Measurements from ENCODE around the gene AJUBA.

The AJUBA gene

DNA sequence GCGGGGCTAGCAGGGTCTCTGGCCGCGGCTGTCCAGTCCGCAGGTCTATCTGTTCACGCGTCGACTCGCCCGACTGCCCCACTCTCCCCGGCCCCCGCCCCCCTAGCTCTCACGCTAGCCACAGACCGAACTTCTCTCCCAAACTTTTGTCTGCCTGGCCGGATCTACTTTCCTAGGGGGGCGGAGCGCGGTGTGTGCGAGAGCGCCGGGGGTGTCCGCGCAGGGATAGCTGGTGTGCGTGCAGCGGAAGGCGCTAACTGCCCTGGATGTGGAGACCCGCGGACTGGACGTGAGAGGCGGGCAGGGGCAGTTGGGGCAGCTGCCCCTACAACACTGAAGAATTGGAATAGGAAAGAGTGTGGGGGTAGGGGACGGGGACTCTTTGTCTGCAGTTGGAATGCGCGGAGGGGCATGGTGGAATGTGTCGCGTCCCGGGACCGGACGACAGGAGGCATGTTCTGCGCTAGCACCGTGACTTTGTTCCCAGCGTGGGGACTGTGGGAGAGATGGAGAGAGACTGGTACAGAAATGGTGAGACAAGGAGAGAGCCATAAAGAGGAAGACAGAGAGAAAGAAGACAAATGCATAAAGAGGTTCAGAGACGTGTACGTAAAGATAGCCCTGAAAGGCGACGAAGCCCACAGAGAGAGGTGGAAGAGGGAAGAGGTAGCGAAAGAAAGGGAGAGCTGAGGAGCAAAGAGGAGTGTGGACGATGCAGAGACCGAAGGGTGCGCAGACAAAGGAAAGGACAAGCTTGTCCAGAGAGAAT lies at the start of gene AJUBA:
AJUBA (minus strand) TSS at position 75 of the 769 bp plus-strand sequence. CDS start 285 bp downstream, outside the sequence.
- no peaks in the 10 kb centered on the region for H3K9me3 Mint-ChIP-seq
- TF ChIP-seq, protein P1, sequence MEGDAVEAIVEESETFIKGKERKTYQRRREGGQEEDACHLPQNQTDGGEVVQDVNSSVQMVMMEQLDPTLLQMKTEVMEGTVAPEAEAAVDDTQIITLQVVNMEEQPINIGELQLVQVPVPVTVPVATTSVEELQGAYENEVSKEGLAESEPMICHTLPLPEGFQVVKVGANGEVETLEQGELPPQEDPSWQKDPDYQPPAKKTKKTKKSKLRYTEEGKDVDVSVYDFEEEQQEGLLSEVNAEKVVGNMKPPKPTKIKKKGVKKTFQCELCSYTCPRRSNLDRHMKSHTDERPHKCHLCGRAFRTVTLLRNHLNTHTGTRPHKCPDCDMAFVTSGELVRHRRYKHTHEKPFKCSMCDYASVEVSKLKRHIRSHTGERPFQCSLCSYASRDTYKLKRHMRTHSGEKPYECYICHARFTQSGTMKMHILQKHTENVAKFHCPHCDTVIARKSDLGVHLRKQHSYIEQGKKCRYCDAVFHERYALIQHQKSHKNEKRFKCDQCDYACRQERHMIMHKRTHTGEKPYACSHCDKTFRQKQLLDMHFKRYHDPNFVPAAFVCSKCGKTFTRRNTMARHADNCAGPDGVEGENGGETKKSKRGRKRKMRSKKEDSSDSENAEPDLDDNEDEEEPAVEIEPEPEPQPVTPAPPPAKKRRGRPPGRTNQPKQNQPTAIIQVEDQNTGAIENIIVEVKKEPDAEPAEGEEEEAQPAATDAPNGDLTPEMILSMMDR (IDR thresholded peaks at IDR 0.05; ENCODE audit: unreplicated experiment in 3 of 3) = no peak
- H3K4me1 Mint-ChIP-seq = peaks cover 31% of the 10 kb centered on the region
- H3K4me3 Mint-ChIP-seq = peak within 1 kb of the TSS in 2 of 3 experiments; percentile 78 to 81
- H3K27ac Mint-ChIP-seq = no peak within 1 kb of the TSS
- no peaks in the 10 kb centered on the region for H3K27me3 Mint-ChIP-seq (ENCODE audit: low read depth)
- H3K36me3 Mint-ChIP-seq (ENCODE audit: low read depth) = peaks cover 11% of the 10 kb centered on the region

DNA sequence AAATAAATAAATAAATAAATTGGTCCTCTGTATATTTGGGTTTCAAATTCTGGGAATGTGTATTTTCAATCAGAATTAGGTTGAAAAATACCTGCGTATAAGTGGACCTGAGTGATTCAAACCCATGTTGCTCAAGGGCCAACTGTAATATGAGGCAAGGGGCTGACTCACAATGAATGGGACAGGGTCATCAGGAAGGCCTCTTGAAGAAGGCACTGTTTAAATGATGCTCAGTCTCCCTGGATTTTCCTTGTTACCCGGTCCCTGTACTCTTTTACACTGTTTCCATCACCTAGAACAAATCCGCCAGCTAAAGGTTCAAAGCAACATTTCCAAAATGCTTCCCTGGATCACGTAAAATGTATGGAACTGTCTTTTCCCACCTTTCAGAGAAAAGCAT lies 48.6 kb upstream of the AJUBA start:
- H3K9me3 Mint-ChIP-seq = no peaks in the 10 kb centered on the region
- TF ChIP-seq, protein P1 (IDR thresholded peaks at IDR 0.05; ENCODE audit: unreplicated experiment in 3 of 3) = no peak
- H3K27ac Mint-ChIP-seq = no peak overlapping the region
- peaks cover 41% of the 10 kb centered on the region for H3K36me3 Mint-ChIP-seq (ENCODE audit: low read depth)
- peak overlapping the region in 1 of 3 experiments; percentile 84 for H3K4me3 Mint-ChIP-seq
- no peaks in the 10 kb centered on the region for H3K27me3 Mint-ChIP-seq (ENCODE audit: low read depth)
- H3K4me1 Mint-ChIP-seq = peaks cover 26% of the 10 kb centered on the region

DNA sequence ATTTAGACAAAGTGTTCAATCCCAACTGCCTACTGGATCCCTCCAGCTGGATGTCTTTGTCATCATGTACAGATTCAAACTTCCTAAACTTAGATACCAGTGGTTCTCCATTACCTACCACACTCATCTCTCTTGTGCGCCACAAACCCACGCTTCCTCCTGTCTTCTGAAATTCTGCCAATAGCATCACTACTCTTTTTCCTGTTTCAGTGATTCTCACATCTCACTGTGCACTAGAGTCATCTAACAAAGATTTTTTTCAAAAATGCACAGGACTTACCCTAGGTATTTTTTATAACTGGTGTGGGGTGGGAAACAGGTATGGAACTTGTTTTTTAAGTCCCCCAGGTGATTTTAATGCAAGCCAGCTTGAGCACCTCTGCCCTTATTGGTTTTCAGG lies 46.4 kb upstream of the AJUBA start:
- Mint-ChIP-seq H3K4me1 (peaks cover 30% of the 10 kb centered on the region), H3K27me3 (ENCODE audit: low read depth) (no peaks in the 10 kb centered on the region), H3K36me3 (ENCODE audit: low read depth) (peaks cover 53% of the 10 kb centered on the region), H3K4me3 (no peak overlapping the region), H3K9me3 (no peaks in the 10 kb centered on the region), H3K27ac (peak overlapping the region in 1 of 3 experiments; percentile 48)
- TF ChIP-seq, protein P1 (IDR thresholded peaks at IDR 0.05; ENCODE audit: unreplicated experiment in 3 of 3) = no peak

DNA sequence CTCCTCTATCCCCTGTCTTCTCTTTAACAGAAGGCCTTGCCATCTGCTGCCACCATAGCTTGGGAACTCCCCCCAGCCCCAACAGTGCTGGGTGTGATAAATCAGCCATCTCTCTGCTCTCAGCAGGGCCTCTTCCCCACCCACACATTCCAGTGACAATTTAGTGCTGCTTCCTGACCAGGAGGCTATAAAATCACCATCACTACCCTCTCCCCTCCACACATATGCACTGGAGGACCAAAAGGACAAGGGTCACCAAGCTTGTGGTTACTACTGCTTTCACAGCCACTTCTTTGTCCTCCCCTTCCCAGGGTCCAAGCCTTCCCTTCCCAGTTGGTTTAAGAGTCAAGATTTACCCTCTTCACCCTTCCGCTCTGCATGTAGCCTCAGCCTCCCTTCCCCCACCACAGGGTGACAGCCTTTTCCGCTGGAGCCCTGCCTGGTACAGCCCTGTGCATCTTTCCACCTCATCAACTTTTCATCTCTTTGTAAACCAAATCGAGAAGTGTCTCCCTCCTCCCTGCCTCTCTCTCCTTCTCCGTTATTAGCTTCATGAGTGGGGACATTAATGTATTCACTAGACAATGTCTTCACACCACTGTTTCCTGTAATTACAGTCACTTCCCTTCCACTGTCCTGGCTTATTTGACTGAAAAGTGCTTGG lies 42.9 kb upstream of the AJUBA start:
- Mint-ChIP-seq H3K27me3 (ENCODE audit: low read depth) (no peaks in the 10 kb centered on the region), H3K4me3 (peak overlapping the region in 2 of 3 experiments; percentile 1 to 44), H3K9me3 (no peaks in the 10 kb centered on the region), H3K36me3 (ENCODE audit: low read depth) (peaks cover 35% of the 10 kb centered on the region), H3K4me1 (peaks cover 49% of the 10 kb centered on the region), H3K27ac (peak overlapping the region; percentile 13 to 86 (median 38))
- TF ChIP-seq, protein P1 (IDR thresholded peaks at IDR 0.05; ENCODE audit: unreplicated experiment in 3 of 3) = no peak

DNA sequence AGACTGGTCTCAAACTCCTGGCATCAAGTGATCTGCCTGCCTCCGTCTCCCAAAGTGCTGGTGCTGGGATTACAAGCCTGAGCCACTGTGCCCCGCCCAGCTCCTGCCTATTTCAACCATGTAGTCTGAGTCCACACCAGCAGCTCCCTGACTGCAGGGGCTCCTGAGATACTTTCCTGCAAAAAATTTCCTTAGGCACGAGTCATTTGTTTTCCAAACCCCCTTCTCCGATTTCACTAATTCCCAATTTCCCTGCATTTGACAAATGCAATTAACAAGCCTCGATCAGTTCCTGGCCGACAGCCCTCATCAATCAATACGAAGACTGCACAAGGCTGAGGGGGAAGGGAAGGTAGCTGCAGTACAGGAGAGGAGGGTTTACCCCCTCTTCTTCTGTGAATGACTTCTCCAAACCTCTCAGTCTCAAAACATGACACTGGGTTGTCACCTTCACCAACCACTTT lies 42.3 kb upstream of the AJUBA start:
- Mint-ChIP-seq H3K27ac (peak overlapping the region; percentile 13 to 86 (median 38)), H3K27me3 (ENCODE audit: low read depth) (no peaks in the 10 kb centered on the region), H3K9me3 (no peaks in the 10 kb centered on the region), H3K4me3 (no peak overlapping the region), H3K4me1 (peaks cover 49% of the 10 kb centered on the region), H3K36me3 (ENCODE audit: low read depth) (peaks cover 35% of the 10 kb centered on the region)
- TF ChIP-seq, protein P1 (IDR thresholded peaks at IDR 0.05; ENCODE audit: unreplicated experiment in 3 of 3) = no peak

Measured in nephron (organoid).